Calu3 (cell line): ENCODE measurements around the gene MTUS2. TPM values are rescaled to one million over a fixed set of nuclear protein-coding genes. Genes with fewer than 3 reads are reported as not detected.

Source experiments
- BruUV-seq: library from RNA; stranded (reverse); fragments of 400-500 nt; replicated peaks from 2 replicates; lab custom pipeline; 2021; lab: Mats Ljungman, UMichigan
- CTCF ChIA-PET: fragments of 300-600 bp; sonication (Branson Sonifier 250); formaldehyde crosslinking; loops from one replicate; lab custom pipeline; 2022; ENCODE audit warnings: antibody characterized with exemption; lab: Charles Lee
- DNase-seq: peaks from one replicate; pipeline ENCODE4 v3.0.0; 2022
- H3K27ac Mint-ChIP-seq: one replicate; pipeline ENCODE4 v1.8.0; 2022; ENCODE audit warnings: mixed read lengths; ENCODE audit not compliant: unreplicated experiment
- H3K27me3 Mint-ChIP-seq: one replicate; pipeline ENCODE4 v1.8.0; 2022; ENCODE audit warnings: mixed read lengths; ENCODE audit not compliant: unreplicated experiment
- H3K36me3 Mint-ChIP-seq: one replicate; pipeline ENCODE4 v1.8.0; 2022; ENCODE audit warnings: mild to moderate bottlenecking, moderate library complexity, mixed read lengths; ENCODE audit not compliant: insufficient read depth, unreplicated experiment
- H3K4me1 Mint-ChIP-seq: one replicate; pipeline ENCODE4 v1.8.0; 2022; ENCODE audit warnings: mild to moderate bottlenecking, low read depth, mixed read lengths; ENCODE audit not compliant: unreplicated experiment
- H3K4me3 Mint-ChIP-seq: one replicate; pipeline ENCODE4 v1.8.0; 2022; ENCODE audit warnings: mild to moderate bottlenecking, low read depth, moderate library complexity, mixed read lengths; ENCODE audit not compliant: unreplicated experiment
- H3K9me3 Mint-ChIP-seq: one replicate; pipeline ENCODE4 v1.8.0; 2022; ENCODE audit warnings: low read depth, mixed read lengths; ENCODE audit not compliant: unreplicated experiment
- intact Hi-C: fragments of 100-400 bp; cut with micrococcal nuclease; formaldehyde crosslinking; loops from one replicate; pipeline ENCODE4 v1.10.0; 2022; ENCODE audit not compliant: unreplicated experiment
- total RNA-seq: library from RNA; stranded (reverse); gene quantifications from 2 replicates; pipeline ENCODE4 v1.2.3, GENCODE V29; 2022
- TF ChIP-seq, protein P1 (sequence below): fragments of 200-600 bp; IDR thresholded peaks from one replicate; pipeline ENCODE4 v1.8.0; 2022; ENCODE audit warnings: antibody characterized with exemption; ENCODE audit not compliant: unreplicated experiment

MTUS2 gene
- total RNA-seq, 1 experiment from 2014 or later, result not detected

GRCh38 chr13:29547153-29547552 is 727.0 kb downstream of the MTUS2 start:
- H3K36me3 Mint-ChIP-seq, result peaks cover 64% of the 10 kb centered on the region
- no peak overlapping the region for H3K4me3 Mint-ChIP-seq
- no peak for DNase-seq
- no TSS peak for BruUV-seq
- no peaks in the 10 kb centered on the region for H3K9me3 Mint-ChIP-seq
- CTCF ChIA-PET, result no interaction called here
- intact Hi-C loops, result loop anchor here (5.0 kb wide), 1 partner anchor 45 kb away; no protein-coding TSS in a partner anchor
- no peaks in the 10 kb centered on the region for H3K27me3 Mint-ChIP-seq
- TF ChIP-seq, protein P1, sequence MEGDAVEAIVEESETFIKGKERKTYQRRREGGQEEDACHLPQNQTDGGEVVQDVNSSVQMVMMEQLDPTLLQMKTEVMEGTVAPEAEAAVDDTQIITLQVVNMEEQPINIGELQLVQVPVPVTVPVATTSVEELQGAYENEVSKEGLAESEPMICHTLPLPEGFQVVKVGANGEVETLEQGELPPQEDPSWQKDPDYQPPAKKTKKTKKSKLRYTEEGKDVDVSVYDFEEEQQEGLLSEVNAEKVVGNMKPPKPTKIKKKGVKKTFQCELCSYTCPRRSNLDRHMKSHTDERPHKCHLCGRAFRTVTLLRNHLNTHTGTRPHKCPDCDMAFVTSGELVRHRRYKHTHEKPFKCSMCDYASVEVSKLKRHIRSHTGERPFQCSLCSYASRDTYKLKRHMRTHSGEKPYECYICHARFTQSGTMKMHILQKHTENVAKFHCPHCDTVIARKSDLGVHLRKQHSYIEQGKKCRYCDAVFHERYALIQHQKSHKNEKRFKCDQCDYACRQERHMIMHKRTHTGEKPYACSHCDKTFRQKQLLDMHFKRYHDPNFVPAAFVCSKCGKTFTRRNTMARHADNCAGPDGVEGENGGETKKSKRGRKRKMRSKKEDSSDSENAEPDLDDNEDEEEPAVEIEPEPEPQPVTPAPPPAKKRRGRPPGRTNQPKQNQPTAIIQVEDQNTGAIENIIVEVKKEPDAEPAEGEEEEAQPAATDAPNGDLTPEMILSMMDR, result no peak
- H3K4me1 Mint-ChIP-seq, result peaks cover 34% of the 10 kb centered on the region
- peak overlapping the region; percentile 93 for H3K27ac Mint-ChIP-seq

GRCh38 chr13:29548722-29549121 is 728.6 kb downstream of the MTUS2 start:
- H3K36me3 Mint-ChIP-seq, result peaks cover 77% of the 10 kb centered on the region
- peak overlapping the region; percentile 93 for H3K27ac Mint-ChIP-seq
- intact Hi-C loops, result loop anchor here (5.0 kb wide), 1 partner anchor 44 kb away; no protein-coding TSS in a partner anchor
- H3K9me3 Mint-ChIP-seq, result no peaks in the 10 kb centered on the region
- no peaks in the 10 kb centered on the region for H3K27me3 Mint-ChIP-seq
- CTCF ChIA-PET, result no interaction called here
- H3K4me3 Mint-ChIP-seq, result peak overlapping the region; percentile 51
- BruUV-seq, result no TSS peak
- peak; percentile 57 for DNase-seq
- H3K4me1 Mint-ChIP-seq, result peaks cover 34% of the 10 kb centered on the region
- TF ChIP-seq, protein P1, result no peak

GRCh38 chr13:29550430-29550988 is 730.4 kb downstream of the MTUS2 start:
- no peaks in the 10 kb centered on the region for H3K27me3 Mint-ChIP-seq
- intact Hi-C loops, result no loop called here
- peaks cover 28% of the 10 kb centered on the region for H3K4me1 Mint-ChIP-seq
- H3K27ac Mint-ChIP-seq, result no peak overlapping the region
- TF ChIP-seq, protein P1, result no peak
- no peak overlapping the region for H3K4me3 Mint-ChIP-seq
- H3K9me3 Mint-ChIP-seq, result no peaks in the 10 kb centered on the region
- DNase-seq, result no peak
- BruUV-seq, result no TSS peak
- CTCF ChIA-PET, result interaction anchor here (0.9 kb wide), 1 partner anchor 18 kb away, joined by 3 read pairs; no protein-coding TSS in a partner anchor
- peaks cover 73% of the 10 kb centered on the region for H3K36me3 Mint-ChIP-seq

GRCh38 chr13:29551214-29551613 is 731.1 kb downstream of the MTUS2 start:
- TF ChIP-seq, protein P1, result no peak
- intact Hi-C loops, result no loop called here
- CTCF ChIA-PET, result no interaction called here
- BruUV-seq, result no TSS peak
- DNase-seq, result no peak
- Mint-ChIP-seq H3K9me3 (no peaks in the 10 kb centered on the region), H3K27me3 (no peaks in the 10 kb centered on the region), H3K4me1 (peaks cover 26% of the 10 kb centered on the region), H3K27ac (no peak overlapping the region), H3K4me3 (no peak overlapping the region), H3K36me3 (peaks cover 73% of the 10 kb centered on the region)

Other genes with a start within 250 kb of the MTUS2 start
- gene POMP, start 161.2 kb upstream of the MTUS2 start, total RNA-seq, result 69.4 and 71.4 TPM in 2 replicates
- 1.3 TPM in 2 replicates for gene SLC46A3, start 101.4 kb upstream of the MTUS2 start, total RNA-seq